ENCODE measurements around the gene HEY2. TPM values are rescaled to one million over a fixed set of nuclear protein-coding genes. Genes with fewer than 3 reads are reported as not detected.

The HEY2 gene
- total and polyA plus RNA-seq, 10 of the 15 experiments (the other 5 are each of a cell fraction or from before 2014, with no cell fraction given) = 0.01 to 0.32 (median 0.08) TPM; not detected in 4

DNA sequence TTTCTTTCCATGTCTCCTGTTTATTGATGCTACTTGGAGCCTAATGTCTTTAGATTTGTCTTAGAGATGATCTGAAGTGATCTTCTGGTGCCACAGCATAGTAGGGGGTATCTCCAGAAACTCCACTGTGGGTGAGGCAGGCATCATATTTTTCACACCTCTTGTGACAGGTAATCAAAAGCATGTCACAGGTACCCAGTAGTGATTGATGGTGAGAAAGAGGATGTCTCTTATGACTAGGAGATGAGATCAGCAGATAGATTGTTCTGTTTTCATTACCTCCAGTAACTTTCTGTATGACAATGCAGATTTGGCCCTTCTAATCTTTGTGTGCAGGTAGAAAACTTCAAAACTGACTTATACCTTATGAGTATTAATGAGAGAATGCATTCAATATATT lies 54.8 kb downstream of the HEY2 start (continued):
- TF ChIP-seq POLR2A (IDR thresholded peaks at IDR 0.05; ENCODE audit: low read depth, low read length) (no peak), FOXM1 (IDR thresholded peaks at IDR 0.05; ENCODE audit: low read depth, low read length) (peak; percentile 93; the same call in 1 of the 2 replicates), SUZ12 (IDR thresholded peaks at IDR 0.05; ENCODE audit: unreplicated experiment) (no peak), SMAD1 (IDR thresholded peaks at IDR 0.05; ENCODE audit: low read depth, partially characterized antibody) (no peak), NFXL1 (IDR thresholded peaks at IDR 0.05; ENCODE audit: borderline replicate concordance) (no peak), NFYA (IDR thresholded peaks at IDR 0.05; ENCODE audit: borderline replicate concordance, low read depth, low read length) (no peak), IKZF2 (IDR thresholded peaks at IDR 0.05) (peak; percentile 86 to 92), MTA2 (IDR thresholded peaks at IDR 0.05; ENCODE audit: low read depth) (peak; percentile 98), TAF1 (IDR thresholded peaks at IDR 0.05; ENCODE audit: borderline replicate concordance, low read depth, low read length) (no peak), BACH1 (IDR thresholded peaks at IDR 0.05; ENCODE audit: borderline replicate concordance) (peak; percentile 98), PAX5 (IDR thresholded peaks at IDR 0.05; ENCODE audit: borderline replicate concordance, low read depth, low read length) (peak; percentile 79), ESRRA (IDR thresholded peaks at IDR 0.05; ENCODE audit: low read length) (no peak), ZNF24 (IDR thresholded peaks at IDR 0.05) (peak; percentile 92), ATF7 (IDR thresholded peaks at IDR 0.05; ENCODE audit: low read depth) (peak; percentile 94), CREM (IDR thresholded peaks at IDR 0.05; ENCODE audit: low read depth) (peak; percentile 95), STAT1 (conservative IDR thresholded peaks at IDR 0.05) (no peak), GATAD2B (conservative IDR thresholded peaks at IDR 0.05; ENCODE audit: low read depth) (peak; percentile 71), BRCA1 (IDR thresholded peaks at IDR 0.05; ENCODE audit: low read depth, low read length) (no peak), EP300 (IDR thresholded peaks at IDR 0.05; ENCODE audit: borderline replicate concordance in 1 of 2, control insufficient read depth in 1 of 2, low read depth in 2 of 2, low read length in 2 of 2) (peak; percentile 83 to 98; a peak in 3 of 4 replicates)
- TF ChIP-seq, protein P1, sequence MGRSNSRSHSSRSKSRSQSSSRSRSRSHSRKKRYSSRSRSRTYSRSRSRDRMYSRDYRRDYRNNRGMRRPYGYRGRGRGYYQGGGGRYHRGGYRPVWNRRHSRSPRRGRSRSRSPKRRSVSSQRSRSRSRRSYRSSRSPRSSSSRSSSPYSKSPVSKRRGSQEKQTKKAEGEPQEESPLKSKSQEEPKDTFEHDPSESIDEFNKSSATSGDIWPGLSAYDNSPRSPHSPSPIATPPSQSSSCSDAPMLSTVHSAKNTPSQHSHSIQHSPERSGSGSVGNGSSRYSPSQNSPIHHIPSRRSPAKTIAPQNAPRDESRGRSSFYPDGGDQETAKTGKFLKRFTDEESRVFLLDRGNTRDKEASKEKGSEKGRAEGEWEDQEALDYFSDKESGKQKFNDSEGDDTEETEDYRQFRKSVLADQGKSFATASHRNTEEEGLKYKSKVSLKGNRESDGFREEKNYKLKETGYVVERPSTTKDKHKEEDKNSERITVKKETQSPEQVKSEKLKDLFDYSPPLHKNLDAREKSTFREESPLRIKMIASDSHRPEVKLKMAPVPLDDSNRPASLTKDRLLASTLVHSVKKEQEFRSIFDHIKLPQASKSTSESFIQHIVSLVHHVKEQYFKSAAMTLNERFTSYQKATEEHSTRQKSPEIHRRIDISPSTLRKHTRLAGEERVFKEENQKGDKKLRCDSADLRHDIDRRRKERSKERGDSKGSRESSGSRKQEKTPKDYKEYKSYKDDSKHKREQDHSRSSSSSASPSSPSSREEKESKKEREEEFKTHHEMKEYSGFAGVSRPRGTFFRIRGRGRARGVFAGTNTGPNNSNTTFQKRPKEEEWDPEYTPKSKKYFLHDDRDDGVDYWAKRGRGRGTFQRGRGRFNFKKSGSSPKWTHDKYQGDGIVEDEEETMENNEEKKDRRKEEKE (IDR thresholded peaks at IDR 0.05) = no peak
- TF ChIP-seq, protein P2, sequence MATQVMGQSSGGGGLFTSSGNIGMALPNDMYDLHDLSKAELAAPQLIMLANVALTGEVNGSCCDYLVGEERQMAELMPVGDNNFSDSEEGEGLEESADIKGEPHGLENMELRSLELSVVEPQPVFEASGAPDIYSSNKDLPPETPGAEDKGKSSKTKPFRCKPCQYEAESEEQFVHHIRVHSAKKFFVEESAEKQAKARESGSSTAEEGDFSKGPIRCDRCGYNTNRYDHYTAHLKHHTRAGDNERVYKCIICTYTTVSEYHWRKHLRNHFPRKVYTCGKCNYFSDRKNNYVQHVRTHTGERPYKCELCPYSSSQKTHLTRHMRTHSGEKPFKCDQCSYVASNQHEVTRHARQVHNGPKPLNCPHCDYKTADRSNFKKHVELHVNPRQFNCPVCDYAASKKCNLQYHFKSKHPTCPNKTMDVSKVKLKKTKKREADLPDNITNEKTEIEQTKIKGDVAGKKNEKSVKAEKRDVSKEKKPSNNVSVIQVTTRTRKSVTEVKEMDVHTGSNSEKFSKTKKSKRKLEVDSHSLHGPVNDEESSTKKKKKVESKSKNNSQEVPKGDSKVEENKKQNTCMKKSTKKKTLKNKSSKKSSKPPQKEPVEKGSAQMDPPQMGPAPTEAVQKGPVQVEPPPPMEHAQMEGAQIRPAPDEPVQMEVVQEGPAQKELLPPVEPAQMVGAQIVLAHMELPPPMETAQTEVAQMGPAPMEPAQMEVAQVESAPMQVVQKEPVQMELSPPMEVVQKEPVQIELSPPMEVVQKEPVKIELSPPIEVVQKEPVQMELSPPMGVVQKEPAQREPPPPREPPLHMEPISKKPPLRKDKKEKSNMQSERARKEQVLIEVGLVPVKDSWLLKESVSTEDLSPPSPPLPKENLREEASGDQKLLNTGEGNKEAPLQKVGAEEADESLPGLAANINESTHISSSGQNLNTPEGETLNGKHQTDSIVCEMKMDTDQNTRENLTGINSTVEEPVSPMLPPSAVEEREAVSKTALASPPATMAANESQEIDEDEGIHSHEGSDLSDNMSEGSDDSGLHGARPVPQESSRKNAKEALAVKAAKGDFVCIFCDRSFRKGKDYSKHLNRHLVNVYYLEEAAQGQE (IDR thresholded peaks at IDR 0.05; ENCODE audit: low read depth, low read length) = no peak
- TF ChIP-seq, protein P3, sequence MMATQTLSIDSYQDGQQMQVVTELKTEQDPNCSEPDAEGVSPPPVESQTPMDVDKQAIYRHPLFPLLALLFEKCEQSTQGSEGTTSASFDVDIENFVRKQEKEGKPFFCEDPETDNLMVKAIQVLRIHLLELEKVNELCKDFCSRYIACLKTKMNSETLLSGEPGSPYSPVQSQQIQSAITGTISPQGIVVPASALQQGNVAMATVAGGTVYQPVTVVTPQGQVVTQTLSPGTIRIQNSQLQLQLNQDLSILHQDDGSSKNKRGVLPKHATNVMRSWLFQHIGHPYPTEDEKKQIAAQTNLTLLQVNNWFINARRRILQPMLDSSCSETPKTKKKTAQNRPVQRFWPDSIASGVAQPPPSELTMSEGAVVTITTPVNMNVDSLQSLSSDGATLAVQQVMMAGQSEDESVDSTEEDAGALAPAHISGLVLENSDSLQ (IDR thresholded peaks at IDR 0.05) = peak; percentile 94
- TF ChIP-seq, protein P4, sequence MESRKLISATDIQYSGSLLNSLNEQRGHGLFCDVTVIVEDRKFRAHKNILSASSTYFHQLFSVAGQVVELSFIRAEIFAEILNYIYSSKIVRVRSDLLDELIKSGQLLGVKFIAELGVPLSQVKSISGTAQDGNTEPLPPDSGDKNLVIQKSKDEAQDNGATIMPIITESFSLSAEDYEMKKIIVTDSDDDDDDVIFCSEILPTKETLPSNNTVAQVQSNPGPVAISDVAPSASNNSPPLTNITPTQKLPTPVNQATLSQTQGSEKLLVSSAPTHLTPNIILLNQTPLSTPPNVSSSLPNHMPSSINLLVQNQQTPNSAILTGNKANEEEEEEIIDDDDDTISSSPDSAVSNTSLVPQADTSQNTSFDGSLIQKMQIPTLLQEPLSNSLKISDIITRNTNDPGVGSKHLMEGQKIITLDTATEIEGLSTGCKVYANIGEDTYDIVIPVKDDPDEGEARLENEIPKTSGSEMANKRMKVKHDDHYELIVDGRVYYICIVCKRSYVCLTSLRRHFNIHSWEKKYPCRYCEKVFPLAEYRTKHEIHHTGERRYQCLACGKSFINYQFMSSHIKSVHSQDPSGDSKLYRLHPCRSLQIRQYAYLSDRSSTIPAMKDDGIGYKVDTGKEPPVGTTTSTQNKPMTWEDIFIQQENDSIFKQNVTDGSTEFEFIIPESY (IDR thresholded peaks at IDR 0.05) = no peak
